Lower leg skin (tissue), 3 donors: ENCODE results near the gene RMND1.

Source experiments
- CTCF ChIP-seq, 3 donors: fragments of 450-650 bp; IDR thresholded peaks; one replicate each; pipeline ENCODE4 v1.5.1; 2016; ENCODE audit warnings: antibody characterized with exemption in 3 of 3, mild to moderate bottlenecking in 3 of 3, moderate library complexity in 2 of 3
- POLR2A ChIP-seq, 2 donors: fragments of 450-650 bp; IDR thresholded peaks; one replicate each; pipeline ENCODE4 v1.6.1; 2016 to 2017; ENCODE audit warnings: antibody characterized with exemption in 2 of 2, mild to moderate bottlenecking in 1 of 2, moderate library complexity in 1 of 2

GRCh38 chr6:151377095-151377494 lies 74.8 kb downstream of the RMND1 start:
- TF ChIP-seq CTCF (IDR thresholded peaks at IDR 0.05) (no peak), POLR2A (IDR thresholded peaks at IDR 0.05) (no peak)
